Tibial nerve (tissue), 4 donors: ENCODE measurements around the gene PLCB1.

Experiments
- CTCF ChIP-seq, 5 experiments: fragments of 200-600 bp in 3 of 5; fragments of 450-650 bp in 2 of 5; sonication (generic) in 3 of 5; IDR thresholded peaks; one replicate each; pipeline ENCODE4 v1.5.1; 2016 to 2019; ENCODE audit warnings: antibody characterized with exemption in 5 of 5, mild to moderate bottlenecking in 3 of 5, moderate library complexity in 2 of 5
- EP300 ChIP-seq, 2 donors: sonication (generic); formaldehyde crosslinking; IDR thresholded peaks; one replicate each; pipeline ENCODE4 v1.6.1; 2017; ENCODE audit warnings: antibody characterized with exemption in 2 of 2, mild to moderate bottlenecking in 1 of 2
- POLR2A ChIP-seq, 2 donors: fragments of 450-650 bp; IDR thresholded peaks; one replicate each; pipeline ENCODE4 v1.6.1; 2017; ENCODE audit warnings: antibody characterized with exemption in 2 of 2, mild to moderate bottlenecking in 2 of 2, moderate library complexity in 2 of 2

GRCh38 chr20:8602389-8603116, 470.5 kb downstream of the PLCB1 start:
- TF ChIP-seq CTCF (IDR thresholded peaks at IDR 0.05) (no peak), POLR2A (IDR thresholded peaks at IDR 0.05) (no peak), EP300 (IDR thresholded peaks at IDR 0.05) (no peak)
